Endodermal cell (in vitro differentiated cells): ENCODE results near the gene PAF1. TPM values are rescaled to one million over a fixed set of nuclear protein-coding genes. Genes with fewer than 3 reads are reported as not detected.

ENCODE experiments used
- DNase-seq: peaks from one replicate; pipeline ENCODE4 v3.0.0-alpha.2; 2017
- H3K27ac ChIP-seq: 2 replicates; pipeline ENCODE4 v1.5.1; 2013; ENCODE audit warnings: mild to moderate bottlenecking, low read depth, low read length, moderate library complexity
- H3K27me3 ChIP-seq: 2 replicates; pipeline ENCODE4 v1.6.1; 2013; ENCODE audit warnings: mild to moderate bottlenecking, low read length, moderate library complexity; ENCODE audit not compliant: insufficient read depth, control insufficient read depth, poor library complexity, severe bottlenecking
- H3K36me3 ChIP-seq: 2 replicates; pipeline ENCODE4 v1.7.0; 2013; ENCODE audit warnings: mild to moderate bottlenecking, low read length, moderate library complexity; ENCODE audit not compliant: control insufficient read depth, insufficient read depth
- H3K4me1 ChIP-seq: one replicate; pipeline ENCODE4 v1.7.0; 2013; ENCODE audit warnings: low read length; ENCODE audit not compliant: control insufficient read depth, insufficient read depth
- H3K4me3 ChIP-seq: 2 replicates; pipeline ENCODE4 v1.5.1; 2013; ENCODE audit warnings: mild to moderate bottlenecking, low read length, moderate library complexity
- H3K9ac ChIP-seq: 2 replicates; pipeline ENCODE4 v1.6.1; 2013; ENCODE audit warnings: mild to moderate bottlenecking, low read length, moderate library complexity; ENCODE audit not compliant: poor library complexity, severe bottlenecking; ENCODE audit errors: extremely low read depth
- H3K9me3 ChIP-seq: 2 replicates; pipeline ENCODE4 v1.6.1; 2013; ENCODE audit warnings: mild to moderate bottlenecking, low read length, moderate library complexity; ENCODE audit not compliant: control insufficient read depth
- H3K27ac Mint-ChIP-seq: 2 replicates; pipeline ENCODE4 v1.8.0; 2020; ENCODE audit warnings: mixed read lengths
- H3K27me3 Mint-ChIP-seq: 2 replicates; pipeline ENCODE4 v1.8.0; 2021; ENCODE audit warnings: mild to moderate bottlenecking, mixed read lengths; ENCODE audit not compliant: insufficient read depth
- H3K36me3 Mint-ChIP-seq: 2 replicates; pipeline ENCODE4 v1.8.0; 2020; ENCODE audit warnings: low read depth, mixed read lengths
- H3K4me1 Mint-ChIP-seq: 2 replicates; pipeline ENCODE4 v1.8.0; 2020; ENCODE audit warnings: mixed read lengths
- H3K4me3 Mint-ChIP-seq: 2 replicates; pipeline ENCODE4 v1.8.0; 2020; ENCODE audit warnings: mild to moderate bottlenecking, moderate library complexity, mixed read lengths
- H3K9me3 Mint-ChIP-seq: 2 replicates; pipeline ENCODE4 v1.8.0; 2020; ENCODE audit warnings: mild to moderate bottlenecking, mixed read lengths
- CTCF ChIP-seq: fragments of 200-600 bp; sonication (generic); conservative IDR thresholded peaks from 2 replicates; pipeline ENCODE4 v1.5.0; 2021; ENCODE audit warnings: antibody characterized with exemption, mild to moderate bottlenecking
- WGBS, 2 experiments: methylation state at CpG; one replicate each; pipeline versions ENCODE4 v1.1.5 to v1.1.7; 2013; ENCODE audit warnings: missing lambda C conversion rate in 2 of 2, mixed read lengths in 1 of 2; ENCODE audit not compliant: insufficient coverage in 1 of 2, insufficient read length in 1 of 2; 5-methylcytosine and 5-hydroxymethylcytosine counted together
- microRNA-seq: library from miRNA; unstranded; fragments of <30 nt; microRNA quantifications from one replicate; pipeline ENCODE4 v1.2.0, GENCODE V29; 2020; ENCODE audit warnings: borderline microRNAs expressed
- total RNA-seq, 2 donors: library from RNA; stranded (reverse); fragmentation: NEBNext Ultra II Directional in 1 of 2; extraction: Animal tissue kit (Norgen Biotek cat#: 25700) in 1 of 2; gene quantifications; 2 replicates in 1 of 2; 3 replicates in 1 of 2; pipeline ENCODE4 v1.2.1, GENCODE V29; 2021

Gene PAF1
- total RNA-seq, 2 donors from 2014 or later, result 28.4 to 28.8 TPM

GRCh38 chr19:39339674-39340073 lies 51.2 kb downstream of the PAF1 start:
- H3K27ac Mint-ChIP-seq, result no peak overlapping the region
- H3K9me3 ChIP-seq, result no peaks in the 10 kb centered on the region
- 90% methylated on average over 1 of the region's 1 CpG; no CpG with 5 or more reads in 1 of the 2 experiments for WGBS, 2 experiments
- peaks cover 15% of the 10 kb centered on the region for H3K27me3 Mint-ChIP-seq
- no peak overlapping the region for H3K4me3 ChIP-seq
- no peak overlapping the region for H3K4me3 Mint-ChIP-seq
- H3K9me3 Mint-ChIP-seq, result no peaks in the 10 kb centered on the region
- H3K36me3 Mint-ChIP-seq, result peaks cover 4% of the 10 kb centered on the region
- peaks cover 4% of the 10 kb centered on the region for H3K36me3 ChIP-seq
- H3K27me3 ChIP-seq, result no peaks in the 10 kb centered on the region
- H3K4me1 ChIP-seq, result peaks cover 4% of the 10 kb centered on the region
- no peak overlapping the region for H3K9ac ChIP-seq
- no peak for TF ChIP-seq CTCF
- H3K4me1 Mint-ChIP-seq, result peaks cover 26% of the 10 kb centered on the region
- no peak for DNase-seq
- no peak overlapping the region for H3K27ac ChIP-seq

- Histone ChIP-seq H3K4me1 (peaks cover 4% of the 10 kb centered on the region), H3K4me3 (no peak overlapping the region), H3K9me3 (no peaks in the 10 kb centered on the region), H3K27me3 (no peaks in the 10 kb centered on the region), H3K9ac (no peak overlapping the region), H3K27ac (no peak overlapping the region), H3K36me3 (no peaks in the 10 kb centered on the region)
- Mint-ChIP-seq H3K36me3 (no peaks in the 10 kb centered on the region), H3K9me3 (no peaks in the 10 kb centered on the region), H3K27ac (no peak overlapping the region), H3K27me3 (peaks cover 20% of the 10 kb centered on the region), H3K4me1 (peaks cover 8% of the 10 kb centered on the region), H3K4me3 (no peak overlapping the region)
- no peak for DNase-seq
- WGBS, 2 experiments, result 78% methylated on average over 3 of the region's 3 CpGs; no CpG with 5 or more reads in 1 of the 2 experiments
- no peak for TF ChIP-seq CTCF
These were observed 54.4 kb downstream of the PAF1 start for GRCh38 chr19:39336483-39336882.

Small RNA genes lying within 50 kb of the gene (microRNA-seq; reads per million reads assigned to microRNA genes)
- gene MIR4530, result not detected

Other genes with a start within 250 kb of the PAF1 start
- gene NCCRP1, start 194.1 kb downstream of the PAF1 start, total RNA-seq, result under 1 TPM; 0.40 to 0.53 TPM
- not detected for gene SYCN, start 186.8 kb downstream of the PAF1 start, total RNA-seq
- gene IFNL3, start 146.1 kb downstream of the PAF1 start, total RNA-seq, result not detected
- gene IFNL4, start 142.2 kb downstream of the PAF1 start, total RNA-seq, result not detected
- not detected for gene IFNL2, start 122.7 kb downstream of the PAF1 start, total RNA-seq
- gene IFNL1, start 94.7 kb downstream of the PAF1 start, total RNA-seq, result not detected
- 1 to 10 TPM; 1.5 to 4.0 TPM for gene LRFN1, start 70.2 kb downstream of the PAF1 start, total RNA-seq
- not detected for gene GMFG, start 55.1 kb downstream of the PAF1 start, total RNA-seq
- 100 to 1,000 TPM; 155 to 159 TPM for gene SAMD4B, start 48.7 kb downstream of the PAF1 start, total RNA-seq
- gene MED29, start 272 bp upstream of the PAF1 start, total RNA-seq, result 10 to 100 TPM; 32.6 to 38.9 TPM
- 10 to 100 TPM; 16.1 to 23.4 TPM for gene ZFP36, start 15.7 kb upstream of the PAF1 start, total RNA-seq
- gene PLEKHG2, start 21.6 kb upstream of the PAF1 start, total RNA-seq, result 100 to 1,000 TPM; 127 to 160 TPM
- 1,000 to 10,000 TPM; 1,674 to 1,990 TPM for gene RPS16, start 44.8 kb upstream of the PAF1 start, total RNA-seq
- gene SUPT5H, start 54.5 kb upstream of the PAF1 start, total RNA-seq, result 100 to 1,000 TPM; 130 to 139 TPM
- gene TIMM50, start 89.7 kb upstream of the PAF1 start, total RNA-seq, result 10 to 100 TPM; 87.8 to 94.6 TPM
- gene DLL3, start 107.8 kb upstream of the PAF1 start, total RNA-seq, result 1 to 10 TPM; 2.0 to 4.3 TPM
- 10 to 100 TPM in 1 of 2 donors, 1 to 10 TPM in 1; 8.7 to 15.3 TPM for gene SELENOV, start 124.0 kb upstream of the PAF1 start, total RNA-seq
- 1 to 10 TPM; 1.2 to 3.8 TPM for gene EID2B, start 141.7 kb upstream of the PAF1 start, total RNA-seq
- gene EID2, start 149.1 kb upstream of the PAF1 start, total RNA-seq, result 10 to 100 TPM; 24.0 to 29.7 TPM
- not detected for gene LGALS13, start 211.4 kb upstream of the PAF1 start, total RNA-seq